GM21723 (cell line): Measurements from ENCODE around the gene ZNF227.
"Not testable (repeated sequence)": the region's sequence is repeated elsewhere in the genome, so short reads cannot be mapped to it uniquely, and the experiment has no call there.

Experiments
- ATAC-seq: cut with Tn5 transposase; IDR thresholded peaks from one replicate; pipeline ENCODE4 v1.9.1; 2021; ENCODE audit warnings: mild to moderate bottlenecking, moderate library complexity; ENCODE audit not compliant: unreplicated experiment

Gene ZNF227

DNA sequence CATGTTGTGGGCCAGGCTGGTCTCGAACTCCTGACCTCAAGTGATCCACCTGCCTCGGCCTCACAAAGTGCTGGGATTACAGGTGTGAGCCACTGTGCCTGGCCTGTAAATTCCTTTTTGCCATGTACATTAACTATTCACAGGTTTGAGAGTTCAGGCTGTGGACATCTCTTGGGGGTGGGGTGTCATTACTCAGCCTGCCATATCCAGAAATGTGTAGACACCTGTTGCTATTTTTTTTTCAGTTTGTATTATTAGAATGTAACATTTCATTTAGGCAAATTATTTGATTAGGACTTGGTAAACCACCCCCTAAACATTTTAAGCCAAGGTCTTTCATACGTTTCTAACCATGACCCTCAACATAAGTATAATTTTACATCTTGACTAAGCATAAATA lies 20.5 kb downstream of the ZNF227 start:
- ATAC-seq = no peak

DNA sequence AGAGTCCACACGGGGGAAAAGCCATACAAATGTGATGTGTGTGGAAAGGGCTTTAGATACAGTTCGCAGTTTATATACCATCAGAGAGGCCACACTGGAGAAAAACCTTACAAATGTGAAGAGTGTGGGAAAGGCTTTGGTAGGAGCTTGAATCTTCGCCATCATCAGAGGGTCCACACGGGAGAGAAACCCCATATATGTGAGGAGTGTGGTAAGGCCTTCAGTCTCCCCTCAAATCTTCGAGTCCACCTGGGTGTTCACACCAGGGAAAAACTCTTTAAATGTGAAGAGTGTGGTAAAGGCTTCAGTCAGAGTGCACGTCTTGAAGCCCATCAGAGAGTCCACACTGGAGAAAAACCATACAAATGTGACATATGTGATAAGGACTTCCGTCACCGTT lies 24.1 kb downstream of the ZNF227 start:
- no peak for ATAC-seq

DNA sequence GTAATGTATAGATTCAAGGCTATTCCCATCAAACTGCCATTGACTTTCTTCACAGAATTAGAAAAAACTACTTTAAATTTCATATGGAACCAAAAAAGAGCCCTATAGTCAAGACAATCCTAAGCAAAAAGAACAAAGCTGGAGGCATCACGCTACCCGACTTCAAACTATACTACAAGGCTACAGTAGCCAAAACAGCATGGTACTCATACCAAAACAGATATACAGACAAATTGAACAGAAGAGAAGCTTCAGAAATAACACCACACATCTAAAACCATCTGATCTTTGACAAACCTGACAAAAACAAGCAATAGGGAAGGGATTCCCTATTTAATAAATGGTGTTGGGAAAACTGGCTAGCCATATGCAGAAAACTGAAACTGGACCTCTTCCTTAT lies 40.0 kb downstream of the ZNF227 start:
- not testable (repeated sequence) for ATAC-seq

DNA sequence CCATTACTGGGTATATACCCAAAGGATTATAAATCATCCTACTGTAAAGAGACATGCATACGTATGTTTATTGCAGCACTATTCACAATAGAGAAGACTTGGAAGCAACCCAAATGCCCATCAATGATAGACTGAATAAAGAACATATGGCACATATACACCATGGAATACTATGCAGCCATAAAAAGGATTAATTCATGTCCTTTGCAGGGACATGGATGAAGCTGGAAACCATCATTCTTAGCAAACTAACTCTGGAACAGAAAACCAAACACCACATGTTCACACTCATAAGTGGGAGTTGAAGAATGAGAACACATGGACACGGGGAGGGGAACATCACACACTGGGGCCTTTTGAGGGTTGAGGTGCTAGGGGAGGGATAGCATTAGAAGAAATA lies 41.1 kb downstream of the ZNF227 start:
- ATAC-seq = not testable (repeated sequence)

DNA sequence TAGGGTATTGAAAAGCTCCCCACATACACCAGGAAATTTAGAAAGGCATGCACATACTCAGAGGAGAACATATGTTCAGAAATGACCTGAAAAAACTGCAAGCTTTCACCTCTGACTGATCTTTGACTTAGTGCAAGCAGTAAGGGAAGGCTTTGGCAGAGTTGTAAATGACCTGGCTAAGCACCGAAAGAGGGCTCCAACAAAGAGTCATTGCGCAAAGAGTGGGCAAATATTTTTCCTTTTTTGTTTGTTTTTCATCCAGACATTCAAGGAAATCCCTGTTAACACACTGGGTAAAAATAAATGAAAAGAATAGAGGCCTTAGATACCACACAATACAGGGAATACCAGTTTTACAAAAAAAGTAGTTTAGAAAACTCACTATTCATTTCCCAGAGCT lies 42.2 kb downstream of the ZNF227 start:
- ATAC-seq = no peak

DNA sequence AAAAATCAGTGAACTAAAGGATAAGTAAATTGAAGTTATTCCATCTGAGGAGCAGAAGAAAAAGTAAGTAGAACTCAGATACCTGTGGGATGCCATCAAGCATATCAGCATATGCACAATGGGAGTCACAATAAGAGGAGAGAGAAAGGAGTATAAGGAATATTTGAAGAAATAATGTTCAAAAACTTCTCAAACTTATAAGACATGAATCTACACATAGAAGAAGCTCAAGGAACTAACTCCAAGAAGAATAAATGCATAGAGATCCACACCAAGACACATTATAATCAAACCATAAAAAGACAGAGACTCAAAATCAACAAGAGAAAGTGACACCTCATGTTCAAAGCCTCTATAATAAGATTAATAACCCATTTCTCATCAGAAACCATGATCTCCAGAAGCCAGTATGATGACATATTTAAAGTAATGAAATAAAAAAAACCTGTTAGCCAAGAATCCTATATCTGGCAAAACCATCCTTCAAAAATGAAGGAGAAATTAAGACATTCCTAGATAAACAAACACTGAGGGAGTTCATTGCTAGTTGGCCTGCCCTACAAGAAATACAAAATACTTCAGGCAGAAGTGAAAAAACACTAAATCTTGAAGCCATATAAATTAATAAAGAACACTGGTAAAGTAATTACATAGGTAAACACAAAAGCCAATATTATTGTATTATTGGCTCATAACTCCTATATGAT lies 43.5 kb downstream of the ZNF227 start:
- ATAC-seq = no peak

DNA sequence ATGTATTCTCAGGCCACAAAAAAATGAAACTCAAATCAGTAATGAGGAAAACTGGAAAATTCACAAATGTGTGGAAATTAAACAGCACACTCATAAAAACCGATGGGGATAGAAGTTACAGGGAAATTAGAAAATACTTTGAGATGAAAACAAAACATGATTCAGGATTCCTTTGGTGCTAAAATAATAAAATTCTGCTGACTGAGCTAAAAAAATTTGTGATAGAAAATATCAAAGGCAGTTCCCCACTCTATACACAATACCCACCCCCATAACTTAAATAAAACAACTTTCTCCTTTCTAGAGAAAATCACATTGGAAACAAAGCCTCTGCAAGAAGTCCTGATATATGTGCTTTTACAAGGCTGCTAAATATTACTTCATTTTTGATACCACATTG lies 45.8 kb downstream of the ZNF227 start:
- no peak for ATAC-seq

DNA sequence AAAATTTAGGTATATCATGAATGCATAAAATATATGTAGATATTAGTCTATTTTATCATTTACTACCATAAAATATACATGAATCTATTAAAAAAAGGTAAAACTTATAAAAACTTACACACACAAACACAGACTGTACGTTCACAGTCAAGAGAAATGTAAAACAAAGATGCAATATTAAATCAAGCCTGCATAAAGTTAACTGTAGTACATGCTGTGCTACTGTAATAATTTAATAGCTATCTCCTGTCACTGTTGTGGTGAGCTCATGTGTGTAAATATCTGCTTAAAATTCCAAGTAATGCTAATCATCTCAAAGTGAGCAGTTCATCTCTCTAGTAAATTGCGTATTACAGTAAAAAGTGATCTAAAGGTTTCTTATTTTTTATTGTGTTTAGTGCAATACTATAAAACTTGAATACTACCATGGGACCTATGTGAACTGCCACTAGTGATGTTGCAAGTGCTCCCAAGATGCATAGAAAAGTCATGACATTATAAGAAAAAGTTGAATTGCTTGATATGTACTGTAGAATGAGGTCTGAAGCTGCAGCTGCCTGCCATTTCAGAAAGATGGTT lies 46.6 kb downstream of the ZNF227 start:
- no peak for ATAC-seq

DNA sequence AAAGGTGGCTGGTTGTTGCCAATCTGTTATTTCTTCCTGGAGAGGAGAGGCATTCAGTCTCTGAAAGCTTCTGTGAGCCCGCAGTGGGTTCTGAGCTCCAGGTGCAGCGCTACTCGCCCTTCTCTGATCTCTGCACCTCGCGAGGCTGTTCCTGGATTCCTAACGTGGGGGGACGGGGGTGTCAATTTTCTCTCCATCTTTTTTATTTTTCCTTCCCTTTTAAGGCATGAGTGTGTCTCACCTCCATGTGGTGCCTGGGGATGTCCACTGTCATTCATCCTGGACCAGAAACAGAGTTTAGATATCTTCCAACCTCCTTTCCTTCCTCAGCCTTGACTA lies 48.0 kb downstream of the ZNF227 start:
- ATAC-seq = no peak

DNA sequence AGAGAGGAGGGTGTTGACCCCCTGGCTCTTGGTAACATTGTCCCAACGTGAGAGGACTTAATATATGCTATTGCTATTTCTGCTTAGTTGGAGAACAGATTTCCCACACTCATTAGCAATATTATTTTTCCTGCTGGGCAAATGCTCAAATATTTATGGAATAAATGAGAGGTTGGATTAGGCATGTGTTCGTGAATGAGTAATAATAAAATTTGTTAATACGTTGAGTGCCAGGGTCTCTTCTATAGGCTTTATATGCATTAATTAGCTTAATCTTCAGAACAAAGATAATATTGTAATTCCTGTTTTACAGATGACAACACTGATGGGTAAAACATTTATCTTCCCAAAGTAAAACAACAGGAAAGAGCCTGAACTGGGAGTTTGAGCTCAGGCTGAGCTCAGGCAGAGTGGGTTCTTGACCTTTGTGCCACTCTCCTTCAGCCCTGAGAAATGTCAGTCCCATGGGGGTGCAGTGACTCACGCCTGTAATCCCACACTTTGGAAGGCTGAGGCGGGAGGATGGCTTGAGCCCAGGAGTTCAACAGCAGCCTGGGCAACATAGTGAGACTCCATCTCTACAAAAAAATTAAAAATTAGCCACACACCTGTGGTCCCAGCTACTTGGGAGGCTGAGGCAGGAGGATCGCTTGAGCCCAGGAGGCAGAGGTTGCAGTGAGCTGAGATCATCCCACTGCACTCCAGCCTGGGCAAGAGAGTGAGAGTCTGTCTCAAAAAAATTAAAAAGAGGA lies 48.5 kb downstream of the ZNF227 start:
- no peak for ATAC-seq

DNA sequence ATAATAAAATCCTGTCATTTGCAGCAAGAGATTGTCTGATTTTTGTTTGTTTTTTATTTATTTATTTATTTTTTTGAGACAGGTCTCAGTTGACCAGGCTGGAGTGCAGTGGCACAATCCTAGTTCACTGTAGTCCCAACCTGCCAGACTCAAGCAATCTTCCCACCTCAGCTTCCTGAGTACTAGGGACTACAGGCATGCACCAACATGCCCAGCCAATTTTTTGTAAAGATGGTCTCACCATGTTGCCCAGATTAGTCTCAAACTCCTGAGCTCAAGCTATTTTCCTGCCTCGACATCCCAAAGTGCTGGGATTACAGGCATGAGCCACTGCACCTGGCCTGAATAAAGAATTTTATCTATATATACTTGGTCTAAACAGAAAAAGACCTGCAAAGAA lies 65.0 kb downstream of the ZNF227 start:
- ATAC-seq = no peak

DNA sequence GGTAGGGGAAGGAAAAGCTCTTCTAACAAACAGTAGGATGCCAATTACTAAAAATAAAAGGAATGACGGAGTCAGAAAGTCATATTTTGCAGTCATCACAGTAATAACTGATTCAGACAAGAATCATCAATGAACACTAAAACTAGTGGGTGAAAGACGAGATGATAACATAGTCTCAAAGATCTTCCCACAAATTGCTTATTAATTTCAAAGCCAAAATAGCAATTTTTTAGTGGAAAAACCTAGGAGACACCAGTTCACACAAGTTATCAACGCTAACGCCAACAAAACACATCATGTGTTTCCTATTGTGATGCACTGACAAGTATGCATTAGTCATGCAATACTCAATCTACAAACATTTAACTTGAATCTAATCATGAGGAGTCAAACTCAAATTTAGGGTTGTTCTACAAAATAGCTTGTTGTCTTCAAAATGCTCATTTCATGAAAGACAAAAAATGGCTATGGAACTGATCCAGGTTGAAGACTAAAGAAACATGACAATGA lies 65.9 kb downstream of the ZNF227 start:
- no peak for ATAC-seq

DNA sequence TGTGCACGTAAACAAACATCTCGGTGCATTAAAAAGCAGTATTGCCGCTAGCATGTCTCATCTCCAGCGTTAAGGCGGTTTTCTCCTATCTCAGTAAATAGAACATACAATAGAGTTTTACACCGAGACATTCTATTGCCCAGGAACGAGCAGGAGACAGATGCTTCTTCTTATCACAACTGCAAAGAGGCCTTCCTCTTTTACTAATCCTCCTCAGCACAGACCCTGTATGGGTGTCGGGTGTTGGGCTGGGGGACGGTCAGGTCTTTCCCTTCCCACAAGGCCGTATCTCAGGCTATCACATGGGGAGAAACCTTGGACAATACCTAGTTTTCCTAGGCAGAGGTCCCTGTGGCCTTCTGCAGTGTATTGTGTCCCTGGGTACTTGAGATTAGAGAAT lies 68.6 kb downstream of the ZNF227 start:
- no peak for ATAC-seq

DNA sequence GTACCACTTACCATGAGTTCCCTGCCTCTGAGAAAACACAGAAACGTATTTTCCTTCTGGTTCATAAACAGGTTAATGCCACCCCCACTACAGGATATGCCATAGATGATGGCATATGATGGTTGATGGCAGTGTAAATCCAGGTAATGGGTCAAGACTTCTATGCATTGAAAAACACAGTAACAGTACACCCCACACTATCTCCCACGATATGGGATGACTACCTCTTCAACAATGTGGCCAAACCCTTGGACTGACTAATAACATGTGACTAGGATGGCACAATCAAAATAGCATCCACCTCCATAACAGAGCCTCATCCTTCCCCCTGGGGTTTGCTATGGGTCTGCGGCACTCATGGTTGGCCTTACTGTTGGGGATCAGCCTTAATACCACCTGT lies 70.5 kb downstream of the ZNF227 start:
- ATAC-seq = no peak

DNA sequence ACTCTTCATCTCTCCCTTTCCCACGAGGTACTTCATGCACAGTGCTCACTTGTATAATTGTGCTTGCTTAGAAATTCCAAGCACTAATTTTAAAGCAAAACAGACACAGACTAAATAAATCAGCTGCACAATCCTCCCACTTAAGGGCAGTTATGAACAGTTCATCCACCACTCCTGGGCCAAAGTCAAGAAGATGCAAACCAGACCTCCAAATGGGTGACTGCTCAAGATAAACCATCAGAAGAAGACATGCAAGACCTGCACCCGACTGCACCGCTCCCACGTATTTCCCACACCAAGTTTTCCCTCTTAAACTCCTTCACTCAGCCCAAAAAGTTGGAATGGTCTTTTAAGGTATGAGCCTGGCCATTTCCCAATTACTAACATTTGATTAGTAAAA lies 72.6 kb downstream of the ZNF227 start:
- no peak for ATAC-seq
